ENCODE data around the gene PSORS1C1.

DNA sequence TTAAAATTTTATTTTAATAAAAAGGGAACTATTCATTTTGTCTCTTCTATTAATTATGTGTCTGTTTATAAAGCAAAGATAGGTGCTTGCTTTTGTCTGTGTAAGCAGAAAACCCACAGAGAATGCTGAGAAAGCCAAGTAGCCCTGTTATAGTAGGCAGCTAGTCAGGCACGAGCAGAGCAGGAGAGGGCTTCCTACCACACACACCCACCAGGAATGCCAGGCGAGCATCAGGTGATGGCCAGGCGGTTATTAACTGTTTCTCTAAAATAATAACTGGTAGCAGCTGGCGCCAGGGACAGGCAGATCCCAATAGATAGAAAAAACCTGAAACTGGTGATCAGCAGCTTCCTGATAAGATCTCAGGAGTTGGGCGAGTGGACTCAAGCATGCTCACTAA lies 17.9 kb upstream of the PSORS1C1 start:
- TF ChIP-seq, protein P1, sequence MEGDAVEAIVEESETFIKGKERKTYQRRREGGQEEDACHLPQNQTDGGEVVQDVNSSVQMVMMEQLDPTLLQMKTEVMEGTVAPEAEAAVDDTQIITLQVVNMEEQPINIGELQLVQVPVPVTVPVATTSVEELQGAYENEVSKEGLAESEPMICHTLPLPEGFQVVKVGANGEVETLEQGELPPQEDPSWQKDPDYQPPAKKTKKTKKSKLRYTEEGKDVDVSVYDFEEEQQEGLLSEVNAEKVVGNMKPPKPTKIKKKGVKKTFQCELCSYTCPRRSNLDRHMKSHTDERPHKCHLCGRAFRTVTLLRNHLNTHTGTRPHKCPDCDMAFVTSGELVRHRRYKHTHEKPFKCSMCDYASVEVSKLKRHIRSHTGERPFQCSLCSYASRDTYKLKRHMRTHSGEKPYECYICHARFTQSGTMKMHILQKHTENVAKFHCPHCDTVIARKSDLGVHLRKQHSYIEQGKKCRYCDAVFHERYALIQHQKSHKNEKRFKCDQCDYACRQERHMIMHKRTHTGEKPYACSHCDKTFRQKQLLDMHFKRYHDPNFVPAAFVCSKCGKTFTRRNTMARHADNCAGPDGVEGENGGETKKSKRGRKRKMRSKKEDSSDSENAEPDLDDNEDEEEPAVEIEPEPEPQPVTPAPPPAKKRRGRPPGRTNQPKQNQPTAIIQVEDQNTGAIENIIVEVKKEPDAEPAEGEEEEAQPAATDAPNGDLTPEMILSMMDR (IDR thresholded peaks at IDR 0.05): no peak
- no peak for TF ChIP-seq POLR2A (IDR thresholded peaks at IDR 0.05)
- no peak for TF ChIP-seq POLR2AphosphoS5 (IDR thresholded peaks at IDR 0.05)
